Heart left ventricle (tissue), 16 donors: ENCODE measurements around the gene MACROH2A1. TPM values are rescaled to one million over a fixed set of nuclear protein-coding genes. Genes with fewer than 3 reads are reported as not detected.

Experiments
- ATAC-seq, 4 donors: fragments of 200-7000 bp; cut with Tn5 transposase; one replicate each; pipeline ENCODE4 v1.9.1; 2020 to 2022; ENCODE audit warnings: moderate library complexity in 4 of 4, mild to moderate bottlenecking in 3 of 4, moderate number of reproducible peaks in 1 of 4
- DNase-seq, 5 donors: peaks; one replicate each; pipeline ENCODE4 v3.0.0-alpha.2; 2020
- H3K27ac ChIP-seq, 12 donors: fragments of 200-600 bp; sonication (generic) in 4 of 12; one replicate each; pipeline versions ENCODE4 v1.5.0 to v1.8.0; 2016 to 2022; ENCODE audit warnings: mild to moderate bottlenecking in 2 of 12
- H3K27me3 ChIP-seq, 9 donors: fragments of 200-600 bp; sonication (generic) in 2 of 9; one replicate each; pipeline versions ENCODE4 v1.5.1 to v1.8.0; 2016 to 2022; ENCODE audit warnings: mild to moderate bottlenecking in 3 of 9
- H3K36me3 ChIP-seq, 9 donors: fragments of 200-600 bp; sonication (generic) in 2 of 9; one replicate each; pipeline versions ENCODE4 v1.5.0 to v1.8.0; 2018 to 2022; ENCODE audit warnings: mild to moderate bottlenecking in 2 of 9
- H3K4me1 ChIP-seq, 12 donors: fragments of 200-600 bp; sonication (generic) in 4 of 12; one replicate each; pipeline versions ENCODE4 v1.5.0 to v1.8.0; 2016 to 2022; ENCODE audit warnings: mild to moderate bottlenecking in 3 of 12
- H3K4me3 ChIP-seq, 12 donors: fragments of 200-600 bp; sonication (generic) in 4 of 12; one replicate each; pipeline versions ENCODE4 v1.5.0 to v1.8.0; 2017 to 2022; ENCODE audit warnings: mild to moderate bottlenecking in 9 of 12, moderate library complexity in 4 of 12
- H3K9me3 ChIP-seq, 12 donors: fragments of 200-600 bp; sonication (generic) in 4 of 12; one replicate each; pipeline versions ENCODE4 v1.5.0 to v1.8.0; 2016 to 2022; ENCODE audit warnings: mild to moderate bottlenecking in 1 of 12
- POLR2A ChIP-seq, 2 donors: fragments of 450-650 bp; IDR thresholded peaks; one replicate each; pipeline ENCODE4 v1.6.1; 2017; ENCODE audit warnings: antibody characterized with exemption in 2 of 2, mild to moderate bottlenecking in 2 of 2, moderate library complexity in 2 of 2
- WGBS, 4 donors: extraction: QIAGEN DNeasy Blood & Tissue Kit in 2 of 4; methylation state at CpG; one replicate each; pipeline versions ENCODE4 v1.1.5 to v1.1.7; 2013 to 2018; 5-methylcytosine and 5-hydroxymethylcytosine counted together
- intact Hi-C, 10 donors: fragments of 100-400 bp; cut with DNase I; formaldehyde crosslinking; loops; one replicate each; pipeline versions ENCODE4 v1.11.1 to v1.14.2; 2022
- polyA plus RNA-seq, 2 donors: library from polyadenylated mRNA; stranded (reverse); fragments of 200-250 nt; gene quantifications; one replicate each; pipeline ENCODE4 v1.2.3, GENCODE V29; 2013
- total RNA-seq, 9 donors: library from RNA; depleted of rRNA in 2 of 9; stranded (reverse); fragments of >200 nt in 2 of 9; fragmentation: NEBNext Ultra II Directional in 3 of 9; extraction: Animal tissue kit (Norgen Biotek cat#: 25700) in 3 of 9; gene quantifications; one replicate each; pipeline versions ENCODE4 v1.1.0 to v1.2.4, GENCODE V29; 2016 to 2023
- TF ChIP-seq, protein P1 (sequence below), 12 donors: fragments of 200-600 bp; sonication (generic) in 4 of 12; IDR thresholded peaks; one replicate each; pipeline versions ENCODE4 v1.5.0 to v1.8.0; 2018 to 2022; ENCODE audit warnings: antibody characterized with exemption in 12 of 12, mild to moderate bottlenecking in 5 of 12
- donor health status: ischemic (EF 13 %, LVEDD 7.1; RV severe dilation, severe dysfunction).
- donor health status: healthy with polysubstance abuse.
- donor health status: DM: no; HTN: yes; CAD: no.
- donor health status: DM: no; HTN: no; CAD: no.
- donor health status: ischemic (EF 25% LVEDD 6.9; RV normal size, moderate dysfunction).
- donor health status: ischemic (EF 25% LVEDD 5.7; RV mildly dilated, moderate dysfunction).
- donor health status: healthy.
- donor health status: DM: yes; HTN: yes; CAD: no.
- donor health status: ischemic (EF 35%, LVEDD 5.7; RV mildly dilated, moderate dysfunction).
- donor health status: nonischemic (EF 11% LVEDD 7.7; RV severe dilation, severe dysfunction).
- donor health status: DM: yes; HTN: yes; CAD: no.
- donor health status: PGD.
- donor health status: ischemic (EF 29% LVEDD 5.4; RV normal size, mild dysfunction).
- donor health status: nonischemic (EF 23%, LVEDD 6.1; RV moderate dilation, normal function).

Gene MACROH2A1
- total and polyA plus RNA-seq, 11 donors, result 86.5 to 170 (median 112) TPM

DNA sequence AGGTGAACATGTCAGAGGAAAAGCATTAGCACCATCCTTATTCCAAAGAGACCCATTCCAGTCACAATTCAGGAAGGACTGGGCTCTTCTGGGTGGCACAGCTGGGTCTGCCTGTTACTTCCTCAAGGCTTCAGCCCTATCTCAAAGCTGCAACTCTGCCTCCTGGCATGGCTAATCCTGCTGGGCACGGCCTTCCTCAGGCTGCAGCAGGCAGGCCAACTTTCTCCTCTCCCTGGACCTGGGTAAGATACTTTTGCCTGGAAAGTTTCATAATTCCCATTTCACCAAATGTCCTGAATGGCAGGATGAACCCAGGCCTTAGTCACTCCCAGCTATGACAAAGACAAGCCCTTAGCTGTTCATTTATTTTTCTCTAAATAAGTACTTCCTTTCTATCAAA lies 50.1 kb downstream of the MACROH2A1 start:
- Histone ChIP-seq H3K4me1 (peaks cover 0 to 25% (median 5%) of the 10 kb centered on the region in 12 donors), H3K4me3 (no peak overlapping the region), H3K27ac (no peak overlapping the region), H3K27me3 (no peaks in the 10 kb centered on the region), H3K9me3 (no peaks in the 10 kb centered on the region), H3K36me3 (peaks cover 0 to 97% (median 66%) of the 10 kb centered on the region in 9 donors)
- WGBS, 4 donors, result 82 to 92% (median 84%) methylated on average over 1 of the region's 1 CpG
- ATAC-seq (no peak), DNase-seq (no peak)
- TF ChIP-seq POLR2A (IDR thresholded peaks at IDR 0.05), result no peak
- TF ChIP-seq, protein P1, sequence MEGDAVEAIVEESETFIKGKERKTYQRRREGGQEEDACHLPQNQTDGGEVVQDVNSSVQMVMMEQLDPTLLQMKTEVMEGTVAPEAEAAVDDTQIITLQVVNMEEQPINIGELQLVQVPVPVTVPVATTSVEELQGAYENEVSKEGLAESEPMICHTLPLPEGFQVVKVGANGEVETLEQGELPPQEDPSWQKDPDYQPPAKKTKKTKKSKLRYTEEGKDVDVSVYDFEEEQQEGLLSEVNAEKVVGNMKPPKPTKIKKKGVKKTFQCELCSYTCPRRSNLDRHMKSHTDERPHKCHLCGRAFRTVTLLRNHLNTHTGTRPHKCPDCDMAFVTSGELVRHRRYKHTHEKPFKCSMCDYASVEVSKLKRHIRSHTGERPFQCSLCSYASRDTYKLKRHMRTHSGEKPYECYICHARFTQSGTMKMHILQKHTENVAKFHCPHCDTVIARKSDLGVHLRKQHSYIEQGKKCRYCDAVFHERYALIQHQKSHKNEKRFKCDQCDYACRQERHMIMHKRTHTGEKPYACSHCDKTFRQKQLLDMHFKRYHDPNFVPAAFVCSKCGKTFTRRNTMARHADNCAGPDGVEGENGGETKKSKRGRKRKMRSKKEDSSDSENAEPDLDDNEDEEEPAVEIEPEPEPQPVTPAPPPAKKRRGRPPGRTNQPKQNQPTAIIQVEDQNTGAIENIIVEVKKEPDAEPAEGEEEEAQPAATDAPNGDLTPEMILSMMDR (IDR thresholded peaks at IDR 0.05), result no peak
- intact Hi-C loops, result loop anchor here in 1 of 10 donors (10.0 kb wide), 1 partner anchor 76 kb away; no protein-coding TSS in a partner anchor

DNA sequence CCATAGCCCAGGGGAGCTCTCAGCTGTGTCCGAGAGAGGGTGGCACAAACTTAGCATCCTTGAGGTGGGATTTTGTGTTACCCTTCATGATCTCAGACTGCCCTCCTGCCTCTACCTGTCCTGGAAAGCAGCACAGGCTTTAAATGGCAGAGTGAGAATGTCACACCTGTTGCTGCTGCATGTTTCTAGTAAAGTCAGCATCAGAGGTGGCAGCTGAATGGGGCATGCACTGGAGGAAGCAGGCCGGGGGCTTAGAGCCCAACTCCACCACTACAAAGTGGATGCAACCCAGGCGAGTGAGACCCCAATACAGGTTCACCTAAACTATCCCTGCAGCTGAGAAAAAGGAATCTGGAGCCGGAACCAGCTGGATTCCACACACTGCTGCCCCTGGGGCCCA lies 51.6 kb downstream of the MACROH2A1 start:
- Histone ChIP-seq H3K4me1 (peaks cover 0 to 15% (median 0%) of the 10 kb centered on the region in 12 donors), H3K27me3 (no peaks in the 10 kb centered on the region), H3K9me3 (no peaks in the 10 kb centered on the region), H3K4me3 (no peak overlapping the region), H3K36me3 (peaks cover 2 to 97% (median 71%) of the 10 kb centered on the region in 9 donors), H3K27ac (no peak overlapping the region)
- 90 to 98% (median 93%) methylated on average over 3 to 4 of the region's 4 CpGs for WGBS, 4 donors
- DNase-seq, result no peak
- no peak for TF ChIP-seq POLR2A (IDR thresholded peaks at IDR 0.05)
- TF ChIP-seq, protein P1 (IDR thresholded peaks at IDR 0.05), result no peak
- no peak for ATAC-seq
- intact Hi-C loops, result loop anchor here in 1 of 10 donors (10.0 kb wide), 1 partner anchor 77 kb away; no protein-coding TSS in a partner anchor

DNA sequence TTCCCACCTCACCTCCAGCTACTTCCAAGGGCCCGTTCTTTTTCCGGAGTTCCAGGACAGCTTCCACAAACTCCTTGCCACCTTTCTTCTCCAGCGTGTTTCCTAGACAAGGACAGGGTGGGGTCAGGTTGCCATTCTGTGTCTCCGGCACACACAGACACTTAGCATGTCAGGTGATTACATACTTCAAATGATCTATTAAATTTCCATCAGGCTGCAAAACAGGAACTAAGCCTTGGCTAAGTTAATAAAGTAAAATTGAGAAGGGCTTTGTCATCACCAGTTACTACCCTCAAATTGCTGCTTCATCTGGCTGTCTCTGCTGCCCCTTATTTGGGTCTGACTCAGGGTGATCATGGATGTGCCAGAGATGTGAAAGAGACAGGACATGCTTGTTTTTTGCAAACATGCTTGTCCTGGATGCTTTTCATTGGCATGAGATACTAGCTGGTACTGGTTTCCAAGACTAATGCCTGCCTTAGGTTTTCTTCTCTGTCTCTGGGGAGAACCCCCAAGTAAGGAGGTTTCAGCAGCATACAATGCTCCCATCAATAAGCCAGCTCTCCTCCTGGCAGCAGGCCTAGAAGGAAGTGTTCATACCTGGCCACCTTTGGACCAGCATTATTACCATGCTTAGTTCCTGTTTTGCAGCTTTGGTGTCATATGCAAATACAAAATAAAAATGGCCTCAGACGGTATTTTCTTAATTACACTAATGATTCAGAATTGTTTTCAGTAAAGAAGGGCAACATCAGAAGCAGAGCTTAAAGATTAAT lies 52.9 kb downstream of the MACROH2A1 start:
- Histone ChIP-seq H3K9me3 (no peaks in the 10 kb centered on the region), H3K36me3 (peaks cover 2 to 99% (median 77%) of the 10 kb centered on the region in 9 donors), H3K4me1 (peaks cover 0 to 15% (median 0%) of the 10 kb centered on the region in 12 donors), H3K4me3 (no peak overlapping the region), H3K27me3 (no peaks in the 10 kb centered on the region), H3K27ac (no peak overlapping the region)
- intact Hi-C loops, result loop anchor here in 1 of 10 donors (10.0 kb wide), 1 partner anchor 79 kb away; no protein-coding TSS in a partner anchor
- DNase-seq, result no peak
- TF ChIP-seq, protein P1 (IDR thresholded peaks at IDR 0.05), result no peak
- no peak for TF ChIP-seq POLR2A (IDR thresholded peaks at IDR 0.05)
- no peak for ATAC-seq
- WGBS, 4 donors, result 88 to 90% (median 89%) methylated on average over 5 of the region's 5 CpGs

DNA sequence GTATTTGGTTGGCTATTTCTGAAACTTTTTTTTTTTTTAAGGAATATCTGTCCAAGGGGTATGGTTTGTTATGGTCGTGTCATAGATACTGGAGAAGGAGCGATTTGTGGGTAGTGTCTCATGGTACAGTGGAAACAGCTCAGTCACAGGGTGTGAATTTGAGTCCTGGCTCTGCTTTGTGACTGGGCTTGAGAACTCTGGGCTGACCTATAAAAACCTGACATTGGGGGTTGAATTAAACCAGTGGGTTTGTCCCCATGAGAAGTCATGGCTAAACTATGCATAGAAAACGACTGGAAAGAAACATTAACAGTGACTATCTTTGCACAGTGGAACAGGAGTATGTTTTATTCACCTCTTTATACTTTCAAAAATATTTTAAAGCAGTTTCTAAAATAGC lies 54.7 kb downstream of the MACROH2A1 start:
- DNase-seq (no peak), ATAC-seq (no peak)
- Histone ChIP-seq H3K4me1 (peaks cover 0 to 3% (median 0%) of the 10 kb centered on the region in 12 donors), H3K27ac (no peak overlapping the region), H3K27me3 (no peaks in the 10 kb centered on the region), H3K9me3 (no peaks in the 10 kb centered on the region), H3K4me3 (no peak overlapping the region), H3K36me3 (peaks cover 2 to 99% (median 78%) of the 10 kb centered on the region in 9 donors)
- intact Hi-C loops, result loop anchor here in 1 of 10 donors (10.0 kb wide), 1 partner anchor 80 kb away; no protein-coding TSS in a partner anchor
- TF ChIP-seq, protein P1 (IDR thresholded peaks at IDR 0.05), result no peak
- TF ChIP-seq POLR2A (IDR thresholded peaks at IDR 0.05), result no peak
- 88 to 94% (median 94%) methylated on average over 3 of the region's 3 CpGs for WGBS, 4 donors
